K562 (cell line): ENCODE data around the gene SIGLEC5. TPM values are rescaled to one million over a fixed set of nuclear protein-coding genes. Genes with fewer than 3 reads are reported as not detected.

Source experiments
- ATAC-seq: fragments of 200-7000 bp; cut with Tn5 transposase; 3 replicates; pipeline ENCODE4 v1.9.1; 2020; ENCODE audit warnings: moderate library complexity
- BruUV-seq: library from RNA; stranded (reverse); fragments of 400-500 nt; replicated peaks from 2 replicates; lab custom pipeline; 2021; lab: Mats Ljungman, UMichigan
- CTCF ChIA-PET: fragments of 300-600 bp; formaldehyde crosslinking; extraction: SDS; loops from one replicate; lab custom pipeline; 2021; ENCODE audit warnings: low intra/inter-chr PET ratio; lab: Yijun Ruan, JAX
- POLR2A ChIA-PET: fragments of 300-600, 350-650 bp; sonication (Branson Sonifier 250); formaldehyde crosslinking; extraction: SDS; loops from one replicate; lab custom pipeline; 2021; ENCODE audit warnings: antibody characterized with exemption, inconsistent platforms; lab: Yijun Ruan, JAX
- DNase-seq, 4 experiments: peaks; one replicate each; pipeline versions ENCODE4 v3.0.0 to v3.0.0-alpha.2; 2011 to 2018; ENCODE audit warnings: low spot score in 3 of 4, mixed read lengths in 3 of 4; ENCODE audit errors: extremely low read depth in 1 of 4
- FAIRE-seq: peaks from 2 replicates; lab custom pipeline; 2011; peaks lifted over from hg19 to GRCh38; lab: Jason Lieb, UNC
- H2AFZ ChIP-seq: 2 replicates; pipeline ENCODE4 v1.6.0; 2011; ENCODE audit warnings: low read depth, low read length, control low read depth, inconsistent platforms
- H3K27ac ChIP-seq: fragments of 200-600 bp; 3 replicates; pipeline ENCODE4 v1.8.0; 2011; ENCODE audit warnings: low read depth, mild to moderate bottlenecking, control low read depth, inconsistent platforms, low read length, moderate library complexity, mixed read lengths; ENCODE audit errors: extremely low read depth
- H3K27me3 ChIP-seq, 2 experiments: fragments of 300-600 bp in 1 of 2; 2 replicates in 1 of 2; 3 replicates in 1 of 2; pipeline versions ENCODE4 v1.6.0 to v1.8.0; 2011; ENCODE audit warnings: inconsistent platforms in 2 of 2, low read length in 2 of 2, mild to moderate bottlenecking in 1 of 2, mixed read lengths in 1 of 2, moderate library complexity in 1 of 2; ENCODE audit not compliant: control insufficient read depth in 2 of 2, insufficient read depth in 2 of 2
- H3K36me3 ChIP-seq: fragments of 300-600 bp; 3 replicates; pipeline ENCODE4 v1.8.0; 2011; ENCODE audit warnings: mild to moderate bottlenecking, low read length, inconsistent platforms; ENCODE audit not compliant: control insufficient read depth, insufficient read depth
- H3K4me1 ChIP-seq, 2 experiments: fragments of 200-600 bp in 1 of 2; replicated peaks in 1 of 2; 2 replicates in 1 of 2; 3 replicates in 1 of 2; pipeline versions ENCODE4 v1.5.1 to v1.8.0; 2011; ENCODE audit warnings: inconsistent platforms in 2 of 2, low read length in 2 of 2, mild to moderate bottlenecking in 1 of 2, mixed read lengths in 1 of 2, moderate library complexity in 1 of 2; ENCODE audit not compliant: control insufficient read depth in 2 of 2, insufficient read depth in 2 of 2
- H3K4me2 ChIP-seq: 2 replicates; pipeline ENCODE4 v1.6.1; 2011; ENCODE audit warnings: low read length, control low read depth, inconsistent platforms, mixed read lengths; ENCODE audit not compliant: insufficient read depth
- H3K4me3 ChIP-seq: fragments of 200-600 bp; sonication (generic), shearing (Covaris generic); 2 replicates; pipeline ENCODE4 v1.5.1; 2016; ENCODE audit warnings: control low read depth, inconsistent platforms
- H3K79me2 ChIP-seq: fragments of 200-600 bp; 3 replicates; pipeline ENCODE4 v1.8.0; 2011; ENCODE audit warnings: low read length, inconsistent platforms; ENCODE audit not compliant: control insufficient read depth, insufficient read depth
- H3K9ac ChIP-seq, 2 experiments: 2 replicates each; pipeline versions ENCODE4 v1.6.0 to v1.6.1; 2011; ENCODE audit warnings: low read depth in 2 of 2, low read length in 2 of 2, control low read depth in 1 of 2, inconsistent platforms in 1 of 2, mild to moderate bottlenecking in 1 of 2, mixed read lengths in 1 of 2; ENCODE audit not compliant: insufficient read depth in 1 of 2
- H3K9me1 ChIP-seq: one replicate; pipeline ENCODE4 v1.6.0; 2011; ENCODE audit warnings: inconsistent platforms, mild to moderate bottlenecking, low read length, moderate library complexity; ENCODE audit not compliant: control insufficient read depth, insufficient read depth
- H3K9me3 ChIP-seq: replicated peaks from 2 replicates; pipeline ENCODE4 v1.5.1; 2011; ENCODE audit warnings: low read depth, low read length, inconsistent platforms; ENCODE audit not compliant: control insufficient read depth, insufficient read depth
- H4K20me1 ChIP-seq: replicated peaks from 2 replicates; pipeline ENCODE4 v1.6.1; 2011; ENCODE audit warnings: low read length, inconsistent platforms, mixed read lengths; ENCODE audit not compliant: control insufficient read depth, insufficient read depth
- CEBPG ChIP-seq, 3 experiments: fragments of 200-800 bp in 1 of 3; sonication (Bioruptor generic) in 1 of 3; sonication (generic) in 1 of 3; formaldehyde crosslinking in 1 of 3; IDR thresholded peaks in 2 of 3; conservative IDR thresholded peaks in 1 of 3; 2 replicates each; pipeline versions ENCODE4 v1.6.1 to v1.8.0; 2016 to 2022; ENCODE audit warnings: missing compliant biosample characterization in 2 of 3, missing genetic modification characterization in 2 of 3, mild to moderate bottlenecking in 1 of 3, missing genetic modification reagents in 1 of 3
- CREB1 ChIP-seq, 2 experiments: sonication (generic) in 1 of 2; formaldehyde crosslinking in 1 of 2; IDR thresholded peaks; 2 replicates each; pipeline versions ENCODE4 v1.6.1 to v1.8.0; 2012 to 2022; ENCODE audit warnings: inconsistent platforms in 1 of 2, mild to moderate bottlenecking in 1 of 2, missing genetic modification reagents in 1 of 2, moderate library complexity in 1 of 2
- ESRRB ChIP-seq: fragments of 250-450 bp; sonication (Bioruptor Pico); IDR thresholded peaks from 2 replicates; pipeline ENCODE4 v1.5.0; 2020; ENCODE audit warnings: mild to moderate bottlenecking, moderate library complexity, borderline replicate concordance
- KDM1A ChIP-seq, 2 experiments: fragments of 450-650 bp; IDR thresholded peaks; 2 replicates each; pipeline ENCODE4 v1.6.1; 2016; ENCODE audit warnings: mild to moderate bottlenecking in 2 of 2
- KDM4B ChIP-seq, 2 experiments: fragments of 450-650 bp in 1 of 2; sonication (generic) in 1 of 2; IDR thresholded peaks; 2 replicates each; pipeline ENCODE4 v1.6.1; 2016 to 2017; ENCODE audit warnings: borderline replicate concordance in 2 of 2, antibody characterized with exemption in 1 of 2, low read depth in 1 of 2, mild to moderate bottlenecking in 1 of 2
- PHF20 ChIP-seq: fragments of 450-650 bp; IDR thresholded peaks from 2 replicates; pipeline ENCODE4 v1.6.1; 2018; ENCODE audit not compliant: partially characterized antibody
- PML ChIP-seq: IDR thresholded peaks from 2 replicates; pipeline ENCODE4 v1.6.1; 2012; ENCODE audit warnings: low read length, inconsistent platforms
- RAD21 ChIP-seq, 2 experiments: fragments of 250-450 bp in 1 of 2; fragments of 450-650 bp in 1 of 2; sonication (Bioruptor Pico) in 1 of 2; formaldehyde crosslinking in 1 of 2; IDR thresholded peaks in 1 of 2; conservative IDR thresholded peaks in 1 of 2; 2 replicates each; pipeline versions ENCODE4 v1.4.0 to v1.8.0; 2020 to 2022; ENCODE audit warnings: mild to moderate bottlenecking in 2 of 2, moderate library complexity in 1 of 2
- TCF7L2 ChIP-seq: fragments of 150-350 bp; IDR thresholded peaks from 2 replicates; pipeline ENCODE4 v1.6.1; 2016; ENCODE audit warnings: low read depth, mild to moderate bottlenecking, low read length, moderate library complexity
- ZNF76 ChIP-seq: fragments of 250-450 bp; sonication (Bioruptor Pico); IDR thresholded peaks from 2 replicates; pipeline ENCODE4 v1.4.0; 2020; ENCODE audit warnings: mild to moderate bottlenecking, moderate library complexity, borderline replicate concordance
- WGBS: fragments of 100-300 bp; shearing (Covaris generic); methylation state at CpG from one replicate; pipeline ENCODE4 v1.1.6; 2016; ENCODE audit warnings: low coverage, mixed read lengths; ENCODE audit not compliant: insufficient coverage; ENCODE audit errors: missing lambda C conversion rate; 5-methylcytosine and 5-hydroxymethylcytosine counted together
- in situ Hi-C: fragments of 300-500 bp; cut with MboI; formaldehyde crosslinking; loops from 4 replicates; pipeline ENCODE4 v1.15.0; 2018; ENCODE audit warnings: inconsistent platforms, mixed read lengths
- intact Hi-C: fragments of 100-400 bp; cut with micrococcal nuclease; formaldehyde crosslinking; loops from 2 replicates; pipeline ENCODE4 v1.14.2; 2022
- polyA plus RNA-seq, 8 experiments: library from polyadenylated mRNA; depleted of rRNA in 4 of 8; stranded (reverse) in 5 of 8; unstranded in 3 of 8; fragments of >200 nt; fragmentation: Nextera tagmentation in 2 of 8; fragmentation: Illumina TruSeq in 1 of 8; extraction: Ambion mirVana in 2 of 8; extraction: Trizol in 1 of 8; gene quantifications; 2 replicates each; pipeline versions ENCODE4 v1.2.1 to v1.2.3, GENCODE V29; 2011 to 2014; ENCODE audit warnings: inconsistent platforms in 1 of 8, missing spikeins in 1 of 8
- total RNA-seq, 7 experiments: library from RNA; depleted of rRNA in 6 of 7; stranded (reverse); fragments of >200 nt in 6 of 7; fragmentation: Illumina TruSeq in 2 of 7; extraction: Trizol in 2 of 7; gene quantifications; 2 replicates each; pipeline versions ENCODE4 v1.2.1 to v1.2.3, GENCODE V29; 2011 to 2021; ENCODE audit warnings: low replicate concordance in 1 of 7
- TF ChIP-seq, protein P1 (sequence below): fragments of 250-450 bp; sonication (Bioruptor Pico); IDR thresholded peaks from 2 replicates; pipeline ENCODE4 v1.5.0; 2022; ENCODE audit warnings: mild to moderate bottlenecking

SIGLEC5 gene
- total and polyA plus RNA-seq, 9 of the 15 experiments (the other 6 are each of a cell fraction or from before 2014, with no cell fraction given), result 0.14 TPM; not detected in 8

DNA sequence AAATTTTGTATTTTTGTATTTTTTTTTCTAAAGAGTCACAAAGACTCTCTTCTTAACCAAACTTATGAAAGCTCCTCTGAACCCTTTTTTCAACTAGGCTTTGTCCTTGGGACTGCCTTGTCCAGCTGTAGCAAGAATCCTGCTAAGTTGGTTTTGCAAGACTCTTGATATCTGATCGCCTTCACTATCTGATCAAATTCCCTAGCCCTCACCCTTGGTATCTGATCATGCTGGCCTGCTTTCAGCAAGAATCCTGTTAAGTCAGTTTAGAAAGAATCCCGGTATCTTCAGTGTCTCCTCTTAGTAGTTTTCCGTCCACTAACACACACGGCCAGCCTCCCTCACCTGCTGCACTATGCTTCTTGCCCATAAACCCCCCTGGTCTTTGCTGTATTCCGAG lies 1.9 kb upstream of the SIGLEC5 start:
- DNase-seq, result no peak
- Histone ChIP-seq H3K9me1 (no peaks in the 10 kb centered on the region), H3K36me3 (no peaks in the 10 kb centered on the region), H2AFZ (no peak overlapping the region), H3K4me3 (no peak overlapping the region), H3K9ac (no peak overlapping the region), H3K27ac (no peak overlapping the region), H3K4me1 (peaks cover 0 to 3% of the 10 kb centered on the region in 2 experiments; a peak in 1 of 5 replicates), H3K27me3 (peaks cover 23 to 33% of the 10 kb centered on the region in 2 experiments), H3K79me2 (no peaks in the 10 kb centered on the region), H3K4me2 (no peak overlapping the region), H4K20me1 (no peaks in the 10 kb centered on the region), H3K9me3 (no peaks in the 10 kb centered on the region)
- WGBS, result 19% methylated on average over 5 of the region's 5 CpGs
- in situ Hi-C loops (no loop called here), intact Hi-C loops (no loop called here)
- BruUV-seq, result no TSS peak
- POLR2A ChIA-PET, result interaction anchor here (1.5 kb wide), 1 partner anchor 16 kb away, joined by 5 read pairs; no protein-coding TSS in a partner anchor
- ATAC-seq, result no peak
- TF ChIP-seq CEBPG (CRISPR knock-in tag; IDR thresholded peaks at IDR 0.05) (no peak), CEBPG (tag; conservative IDR thresholded peaks at IDR 0.05 in 1 of 2, IDR thresholded peaks at IDR 0.05 in 1 of 2) (0 out of 4 replicates have a peak, but pooled peaks of 1 of the 2 experiments have one; percentile 7), TCF7L2 (no peak)
- CTCF ChIA-PET, result no interaction called here
- FAIRE-seq, result no peak

DNA sequence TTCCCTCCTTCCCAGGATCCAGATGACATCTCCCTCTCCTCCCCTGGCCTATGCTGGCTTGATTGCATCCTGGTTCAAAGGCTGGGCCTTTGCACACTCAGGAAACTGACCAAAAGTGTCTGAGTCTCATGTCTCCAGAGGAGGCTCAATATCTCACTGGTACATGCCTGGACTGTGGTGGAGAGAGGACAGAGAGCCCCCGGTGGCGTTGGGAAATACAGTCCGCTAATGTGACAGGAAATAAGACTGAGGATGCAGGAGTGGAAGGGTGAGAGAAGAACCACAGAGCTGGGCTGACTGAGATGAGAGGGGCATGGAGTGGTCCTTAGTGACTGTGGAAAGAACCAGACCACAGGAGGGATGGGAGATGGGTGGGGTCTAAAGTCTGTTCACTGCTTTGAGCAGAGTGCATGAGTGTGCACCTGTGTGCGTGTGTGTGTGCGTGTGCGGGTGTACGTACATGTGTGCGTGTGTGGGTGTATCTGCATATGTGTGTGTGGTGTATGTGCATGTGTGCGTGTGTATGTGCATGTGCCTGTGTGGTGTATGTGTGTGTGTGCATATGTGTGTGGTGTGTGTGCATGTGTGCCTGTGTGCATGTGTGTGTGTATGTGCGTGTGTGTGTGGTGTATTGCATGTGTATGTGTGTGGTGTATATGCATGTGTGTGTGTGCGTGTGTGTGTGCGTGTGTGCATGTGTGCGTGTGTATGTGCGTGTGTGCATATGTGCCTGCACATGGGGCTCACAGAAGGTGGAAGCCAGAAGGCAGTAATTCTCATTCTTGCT lies 1.9 kb downstream of the SIGLEC5 start:
- intact Hi-C loops (no loop called here), in situ Hi-C loops (no loop called here)
- Histone ChIP-seq H3K79me2 (no peaks in the 10 kb centered on the region), H3K9me3 (no peaks in the 10 kb centered on the region), H3K4me3 (no peak overlapping the region), H3K9ac (no peak overlapping the region), H3K36me3 (no peaks in the 10 kb centered on the region), H3K27me3 (peaks cover 38 to 58% of the 10 kb centered on the region in 2 experiments), H3K27ac (no peak overlapping the region), H4K20me1 (no peaks in the 10 kb centered on the region)
- CTCF ChIA-PET, result no interaction called here
- WGBS, result 17% methylated on average over 14 of the region's 14 CpGs
- BruUV-seq, result no TSS peak
- peak in 1 of 4 experiments; percentile 15 for DNase-seq
- TF ChIP-seq RAD21 (CRISPR knock-in tag; conservative IDR thresholded peaks at IDR 0.05 in 1 of 2, IDR thresholded peaks at IDR 0.05 in 1 of 2), result 0 out of 4 replicates have a peak, but pooled peaks of 1 of the 2 experiments have one; percentile 6
- TF ChIP-seq, protein P1, sequence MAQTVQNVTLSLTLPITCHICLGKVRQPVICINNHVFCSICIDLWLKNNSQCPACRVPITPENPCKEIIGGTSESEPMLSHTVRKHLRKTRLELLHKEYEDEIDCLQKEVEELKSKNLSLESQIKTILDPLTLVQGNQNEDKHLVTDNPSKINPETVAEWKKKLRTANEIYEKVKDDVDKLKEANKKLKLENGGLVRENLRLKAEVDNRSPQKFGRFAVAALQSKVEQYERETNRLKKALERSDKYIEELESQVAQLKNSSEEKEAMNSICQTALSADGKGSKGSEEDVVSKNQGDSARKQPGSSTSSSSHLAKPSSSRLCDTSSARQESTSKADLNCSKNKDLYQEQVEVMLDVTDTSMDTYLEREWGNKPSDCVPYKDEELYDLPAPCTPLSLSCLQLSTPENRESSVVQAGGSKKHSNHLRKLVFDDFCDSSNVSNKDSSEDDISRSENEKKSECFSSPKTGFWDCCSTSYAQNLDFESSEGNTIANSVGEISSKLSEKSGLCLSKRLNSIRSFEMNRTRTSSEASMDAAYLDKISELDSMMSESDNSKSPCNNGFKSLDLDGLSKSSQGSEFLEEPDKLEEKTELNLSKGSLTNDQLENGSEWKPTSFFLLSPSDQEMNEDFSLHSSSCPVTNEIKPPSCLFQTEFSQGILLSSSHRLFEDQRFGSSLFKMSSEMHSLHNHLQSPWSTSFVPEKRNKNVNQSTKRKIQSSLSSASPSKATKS (CRISPR knock-in tag), result no peak
- no peak for TF ChIP-seq ESRRB
- TF ChIP-seq CREB1 (IDR thresholded peaks at IDR 0.05), result no peak
- TF ChIP-seq CREB1 (CRISPR knock-in tag; IDR thresholded peaks at IDR 0.05), result no peak
- TF ChIP-seq PML, result no peak
- TF ChIP-seq KDM1A (IDR thresholded peaks at IDR 0.05), result peak in 1 of 2 experiments; percentile 48; a peak in 1 of 4 replicates
- TF ChIP-seq PHF20, result peak; percentile 25
- TF ChIP-seq KDM4B (IDR thresholded peaks at IDR 0.05; ENCODE audit: borderline replicate concordance in 2 of 2, low read depth in 1 of 2), result no peak
- TF ChIP-seq ZNF76 (CRISPR knock-in tag), result no peak
- TF ChIP-seq, all 486 proteins: peak for 3
- Histone ChIP-seq H3K9me1 (no peaks in the 10 kb centered on the region), H2AFZ (no peak overlapping the region), H3K4me1 (peaks cover 0 to 3% of the 10 kb centered on the region in 2 experiments; a peak in 1 of 5 replicates), H3K4me2 (no peak overlapping the region)
- POLR2A ChIA-PET, result interaction anchor here (0.6 to 0.8 kb wide), 2 partner anchors 13 to 176 kb away, joined by 3 to 4 read pairs; no protein-coding TSS in a partner anchor
- peak; percentile 63 for ATAC-seq
- FAIRE-seq, result no peak
